HUES48 (cell line): ENCODE measurements around the gene SRGAP3.

Experiments used
- H3K27ac ChIP-seq: one replicate; pipeline ENCODE4 v1.7.0; 2013; ENCODE audit warnings: low read depth, low read length, inconsistent platforms
- H3K27me3 ChIP-seq: 2 replicates; pipeline ENCODE4 v1.6.1; 2013; ENCODE audit warnings: mild to moderate bottlenecking, low read length; ENCODE audit not compliant: control insufficient read depth, insufficient read depth
- H3K36me3 ChIP-seq: 2 replicates; pipeline ENCODE4 v1.6.1; 2013; ENCODE audit warnings: low read length; ENCODE audit not compliant: control insufficient read depth, insufficient read depth
- H3K4me1 ChIP-seq: 2 replicates; pipeline ENCODE4 v1.6.1; 2013; ENCODE audit warnings: mild to moderate bottlenecking, low read length; ENCODE audit not compliant: control insufficient read depth, insufficient read depth
- H3K4me3 ChIP-seq: 2 replicates; pipeline ENCODE4 v1.5.1; 2013; ENCODE audit warnings: mild to moderate bottlenecking, low read depth, low read length
- H3K9ac ChIP-seq: 2 replicates; pipeline ENCODE4 v1.6.1; 2013; ENCODE audit warnings: mild to moderate bottlenecking, low read depth, low read length, moderate library complexity
- H3K9me3 ChIP-seq: 2 replicates; pipeline ENCODE4 v1.6.1; 2013; ENCODE audit warnings: low read length; ENCODE audit not compliant: control insufficient read depth, insufficient read depth

Gene SRGAP3

GRCh38 chr3:9125278-9125951 is 124.0 kb downstream of the SRGAP3 start:
- Histone ChIP-seq H3K9me3 (no peaks in the 10 kb centered on the region), H3K36me3 (no peaks in the 10 kb centered on the region), H3K4me3 (no peak overlapping the region), H3K9ac (no peak overlapping the region), H3K27me3 (no peaks in the 10 kb centered on the region), H3K4me1 (peaks cover 19% of the 10 kb centered on the region), H3K27ac (peak overlapping the region; percentile 13)

GRCh38 chr3:9124730-9125129 is 124.7 kb downstream of the SRGAP3 start:
- no peak overlapping the region for H3K4me3 ChIP-seq
- H3K36me3 ChIP-seq: no peaks in the 10 kb centered on the region
- H3K27ac ChIP-seq: no peak overlapping the region
- H3K27me3 ChIP-seq: no peaks in the 10 kb centered on the region
- H3K9ac ChIP-seq: no peak overlapping the region
- peaks cover 19% of the 10 kb centered on the region for H3K4me1 ChIP-seq
- no peaks in the 10 kb centered on the region for H3K9me3 ChIP-seq

GRCh38 chr3:9123840-9124239 is 125.6 kb downstream of the SRGAP3 start:
- Histone ChIP-seq H3K27ac (no peak overlapping the region), H3K27me3 (no peaks in the 10 kb centered on the region), H3K36me3 (no peaks in the 10 kb centered on the region), H3K4me3 (no peak overlapping the region), H3K4me1 (peaks cover 19% of the 10 kb centered on the region), H3K9me3 (no peaks in the 10 kb centered on the region), H3K9ac (no peak overlapping the region)

- H3K9me3 ChIP-seq: no peaks in the 10 kb centered on the region
- no peak overlapping the region for H3K9ac ChIP-seq
- H3K27me3 ChIP-seq: no peaks in the 10 kb centered on the region
- H3K4me1 ChIP-seq: peaks cover 19% of the 10 kb centered on the region
- no peak overlapping the region for H3K4me3 ChIP-seq
- H3K27ac ChIP-seq: no peak overlapping the region
- H3K36me3 ChIP-seq: no peaks in the 10 kb centered on the region
These were observed 126.6 kb downstream of the SRGAP3 start for GRCh38 chr3:9122732-9123364.

GRCh38 chr3:9121366-9122001 is 128.0 kb downstream of the SRGAP3 start:
- peaks cover 19% of the 10 kb centered on the region for H3K4me1 ChIP-seq
- H3K9me3 ChIP-seq: no peaks in the 10 kb centered on the region
- H3K36me3 ChIP-seq: no peaks in the 10 kb centered on the region

GRCh38 chr3:9119331-9119730 is 130.1 kb downstream of the SRGAP3 start:
- no peak overlapping the region for H3K27ac ChIP-seq
- H3K9me3 ChIP-seq: no peaks in the 10 kb centered on the region
- H3K36me3 ChIP-seq: no peaks in the 10 kb centered on the region
- H3K9ac ChIP-seq: no peak overlapping the region
- peaks cover 2% of the 10 kb centered on the region; the same call in 1 of the 2 replicates for H3K4me1 ChIP-seq
- H3K27me3 ChIP-seq: no peaks in the 10 kb centered on the region
- no peak overlapping the region for H3K4me3 ChIP-seq

More at GRCh38 chr3:9121366-9122001, 128.0 kb downstream of the SRGAP3 start:
- Histone ChIP-seq H3K27ac (no peak overlapping the region), H3K9ac (no peak overlapping the region), H3K4me3 (no peak overlapping the region), H3K27me3 (no peaks in the 10 kb centered on the region)

GRCh38 chr3:9118222-9118621 is 131.2 kb downstream of the SRGAP3 start:
- no peaks in the 10 kb centered on the region for H3K36me3 ChIP-seq
- H3K4me3 ChIP-seq: no peak overlapping the region
- no peak overlapping the region for H3K9ac ChIP-seq
- H3K4me1 ChIP-seq: no peaks in the 10 kb centered on the region
- no peak overlapping the region for H3K27ac ChIP-seq
- no peaks in the 10 kb centered on the region for H3K27me3 ChIP-seq
- no peaks in the 10 kb centered on the region for H3K9me3 ChIP-seq

- no peaks in the 10 kb centered on the region for H3K9me3 ChIP-seq
- no peak overlapping the region for H3K27ac ChIP-seq
- H3K4me1 ChIP-seq: no peaks in the 10 kb centered on the region
- no peaks in the 10 kb centered on the region for H3K36me3 ChIP-seq
- H3K4me3 ChIP-seq: no peak overlapping the region
- H3K9ac ChIP-seq: no peak overlapping the region
- H3K27me3 ChIP-seq: no peaks in the 10 kb centered on the region
These were observed 132.2 kb downstream of the SRGAP3 start for GRCh38 chr3:9117220-9117619.

- no peak overlapping the region for H3K4me3 ChIP-seq
- H3K36me3 ChIP-seq: no peaks in the 10 kb centered on the region
- no peaks in the 10 kb centered on the region for H3K9me3 ChIP-seq
- H3K27me3 ChIP-seq: no peaks in the 10 kb centered on the region
- no peak overlapping the region for H3K27ac ChIP-seq
- no peaks in the 10 kb centered on the region for H3K4me1 ChIP-seq
- H3K9ac ChIP-seq: no peak overlapping the region
These were observed 133.1 kb downstream of the SRGAP3 start for GRCh38 chr3:9116336-9116735.

GRCh38 chr3:9115336-9115735 is 134.1 kb downstream of the SRGAP3 start:
- no peak overlapping the region for H3K9ac ChIP-seq
- H3K27me3 ChIP-seq: no peaks in the 10 kb centered on the region
- no peaks in the 10 kb centered on the region for H3K4me1 ChIP-seq
- no peak overlapping the region for H3K4me3 ChIP-seq
- no peaks in the 10 kb centered on the region for H3K36me3 ChIP-seq
- H3K9me3 ChIP-seq: no peaks in the 10 kb centered on the region
- H3K27ac ChIP-seq: no peak overlapping the region

- Histone ChIP-seq H3K9ac (no peak overlapping the region), H3K9me3 (no peaks in the 10 kb centered on the region), H3K4me3 (no peak overlapping the region), H3K4me1 (no peaks in the 10 kb centered on the region), H3K36me3 (no peaks in the 10 kb centered on the region), H3K27me3 (no peaks in the 10 kb centered on the region), H3K27ac (no peak overlapping the region)
These were observed 136.4 kb downstream of the SRGAP3 start for GRCh38 chr3:9113040-9113439.
